ENCODE measurements around the gene INPPL1.

Gene INPPL1

DNA sequence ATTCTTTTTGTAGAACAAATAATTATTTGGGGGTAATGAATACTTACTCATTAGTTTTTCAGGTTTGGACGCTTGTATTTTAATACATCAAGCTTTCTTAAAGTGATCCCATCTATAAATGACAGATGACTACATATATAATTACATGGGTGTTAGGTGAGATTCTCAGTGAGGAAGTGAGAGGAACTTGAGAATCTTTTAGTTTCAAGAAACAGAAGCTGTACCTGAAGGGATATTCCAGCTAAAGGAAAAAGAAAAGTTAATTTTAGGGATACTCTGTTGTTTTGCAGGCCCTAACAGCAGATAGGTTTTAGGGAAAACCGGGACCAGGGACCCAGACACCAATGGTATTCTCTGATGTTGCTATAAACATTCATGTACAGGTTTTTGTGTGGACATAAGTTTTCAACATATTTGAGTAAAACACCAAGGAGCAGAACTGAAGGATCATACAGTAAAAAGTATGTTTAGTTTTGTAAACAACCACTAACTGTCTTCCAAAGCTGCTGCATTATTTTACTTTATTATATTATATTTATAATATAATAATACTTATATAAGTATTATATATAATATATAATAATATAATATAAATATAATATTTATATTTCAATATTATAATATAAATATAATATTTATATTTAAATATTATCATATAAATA, 43.5 kb downstream of the INPPL1 start:
- Histone ChIP-seq H3K27me3 (peaks cover 32% of the 10 kb centered on the region), H3K36me3 (no peaks in the 10 kb centered on the region), H3K27ac (no peak overlapping the region), H3K4me3 (ENCODE audit: low read depth in 1 of 2, low read length in 1 of 2) (no peak overlapping the region), H3K4me1 (ENCODE audit: control insufficient read depth in 1 of 2, insufficient read depth in 1 of 2, low read depth in 1 of 2, low read length in 1 of 2) (peaks cover 2 to 7% of the 10 kb centered on the region in 2 experiments), H3K9me3 (no peaks in the 10 kb centered on the region)
- TF ChIP-seq, protein P1, sequence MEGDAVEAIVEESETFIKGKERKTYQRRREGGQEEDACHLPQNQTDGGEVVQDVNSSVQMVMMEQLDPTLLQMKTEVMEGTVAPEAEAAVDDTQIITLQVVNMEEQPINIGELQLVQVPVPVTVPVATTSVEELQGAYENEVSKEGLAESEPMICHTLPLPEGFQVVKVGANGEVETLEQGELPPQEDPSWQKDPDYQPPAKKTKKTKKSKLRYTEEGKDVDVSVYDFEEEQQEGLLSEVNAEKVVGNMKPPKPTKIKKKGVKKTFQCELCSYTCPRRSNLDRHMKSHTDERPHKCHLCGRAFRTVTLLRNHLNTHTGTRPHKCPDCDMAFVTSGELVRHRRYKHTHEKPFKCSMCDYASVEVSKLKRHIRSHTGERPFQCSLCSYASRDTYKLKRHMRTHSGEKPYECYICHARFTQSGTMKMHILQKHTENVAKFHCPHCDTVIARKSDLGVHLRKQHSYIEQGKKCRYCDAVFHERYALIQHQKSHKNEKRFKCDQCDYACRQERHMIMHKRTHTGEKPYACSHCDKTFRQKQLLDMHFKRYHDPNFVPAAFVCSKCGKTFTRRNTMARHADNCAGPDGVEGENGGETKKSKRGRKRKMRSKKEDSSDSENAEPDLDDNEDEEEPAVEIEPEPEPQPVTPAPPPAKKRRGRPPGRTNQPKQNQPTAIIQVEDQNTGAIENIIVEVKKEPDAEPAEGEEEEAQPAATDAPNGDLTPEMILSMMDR (IDR thresholded peaks at IDR 0.05) = no peak

DNA sequence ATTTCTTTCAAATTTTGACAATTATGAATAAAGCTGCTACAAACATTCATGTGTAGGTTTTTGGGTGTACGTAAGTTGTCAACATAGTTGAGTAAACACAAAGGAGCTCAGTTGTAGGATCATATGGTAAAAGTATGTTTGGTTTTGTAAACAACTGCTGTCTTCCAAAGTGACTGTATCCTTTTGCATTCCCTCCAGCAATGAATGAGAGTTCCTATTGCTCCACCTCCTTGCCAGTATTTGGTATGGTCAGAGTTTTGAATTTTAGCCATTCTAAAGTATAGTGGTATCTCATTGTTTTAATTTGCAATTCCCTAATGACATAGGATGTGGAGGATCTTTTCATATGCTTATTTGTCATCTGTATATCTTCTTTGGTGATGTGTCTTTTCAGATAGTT, 47.4 kb downstream of the INPPL1 start:
- H3K4me1 ChIP-seq (ENCODE audit: control insufficient read depth in 1 of 2, insufficient read depth in 1 of 2, low read depth in 1 of 2, low read length in 1 of 2) = peaks cover 4 to 12% of the 10 kb centered on the region in 2 experiments
- H3K36me3 ChIP-seq = no peaks in the 10 kb centered on the region
- no peak overlapping the region for H3K27ac ChIP-seq
- TF ChIP-seq, protein P1 (IDR thresholded peaks at IDR 0.05) = no peak
- no peak overlapping the region for H3K4me3 ChIP-seq (ENCODE audit: low read depth in 1 of 2, low read length in 1 of 2)
- peaks cover 18% of the 10 kb centered on the region for H3K27me3 ChIP-seq
- H3K9me3 ChIP-seq = no peaks in the 10 kb centered on the region

DNA sequence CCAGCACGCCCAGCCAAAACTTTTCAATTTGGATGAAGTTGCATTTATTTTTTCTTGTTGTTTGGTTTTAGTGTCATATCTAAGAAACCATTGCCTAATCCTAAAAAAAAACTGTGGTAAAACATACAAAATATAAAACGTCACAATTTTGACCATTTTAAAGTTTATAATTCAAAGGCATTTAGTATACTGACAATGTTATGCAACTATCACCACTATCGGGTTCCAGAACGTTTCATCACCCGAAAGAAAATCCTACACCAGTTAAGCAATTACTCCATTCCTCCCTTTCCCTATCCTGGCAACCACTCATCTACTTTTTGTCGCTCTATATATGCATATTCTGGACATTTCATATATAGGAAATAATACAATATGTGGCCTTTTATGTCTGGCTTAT, 49.9 kb downstream of the INPPL1 start:
- H3K4me1 ChIP-seq (ENCODE audit: control insufficient read depth in 1 of 2, insufficient read depth in 1 of 2, low read depth in 1 of 2, low read length in 1 of 2) = peaks cover 4 to 12% of the 10 kb centered on the region in 2 experiments
- H3K27me3 ChIP-seq = peaks cover 14% of the 10 kb centered on the region
- no peaks in the 10 kb centered on the region for H3K36me3 ChIP-seq
- H3K4me3 ChIP-seq (ENCODE audit: low read depth in 1 of 2, low read length in 1 of 2) = no peak overlapping the region
- H3K27ac ChIP-seq = no peak overlapping the region
- TF ChIP-seq, protein P1 (IDR thresholded peaks at IDR 0.05) = no peak
- H3K9me3 ChIP-seq = no peaks in the 10 kb centered on the region

DNA sequence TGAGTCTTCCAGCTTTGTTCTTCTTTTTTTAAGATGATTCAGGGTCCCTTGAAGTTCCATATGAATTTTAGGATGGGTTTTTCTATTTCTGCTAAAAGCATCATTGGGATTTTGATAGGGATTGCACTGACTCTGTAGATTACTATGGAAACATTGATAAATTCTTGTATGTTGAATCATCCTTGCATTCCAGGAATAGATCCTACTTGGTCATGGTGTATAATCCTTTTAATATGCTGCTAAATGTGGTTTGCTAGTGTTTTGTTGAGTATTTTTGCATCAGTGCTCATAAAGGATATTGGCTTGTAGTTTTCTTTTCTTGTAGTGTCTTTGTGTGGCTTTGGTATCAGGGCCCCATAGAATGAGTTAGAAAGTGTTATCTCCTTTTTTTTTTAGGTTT, 54.3 kb downstream of the INPPL1 start:
- Histone ChIP-seq H3K36me3 (no peaks in the 10 kb centered on the region), H3K4me3 (ENCODE audit: low read depth in 1 of 2, low read length in 1 of 2) (no peak overlapping the region), H3K9me3 (no peaks in the 10 kb centered on the region), H3K27ac (no peak overlapping the region), H3K27me3 (peaks cover 23% of the 10 kb centered on the region), H3K4me1 (ENCODE audit: control insufficient read depth in 1 of 2, insufficient read depth in 1 of 2, low read depth in 1 of 2, low read length in 1 of 2) (no peaks in the 10 kb centered on the region)
- TF ChIP-seq, protein P1 (IDR thresholded peaks at IDR 0.05) = no peak

DNA sequence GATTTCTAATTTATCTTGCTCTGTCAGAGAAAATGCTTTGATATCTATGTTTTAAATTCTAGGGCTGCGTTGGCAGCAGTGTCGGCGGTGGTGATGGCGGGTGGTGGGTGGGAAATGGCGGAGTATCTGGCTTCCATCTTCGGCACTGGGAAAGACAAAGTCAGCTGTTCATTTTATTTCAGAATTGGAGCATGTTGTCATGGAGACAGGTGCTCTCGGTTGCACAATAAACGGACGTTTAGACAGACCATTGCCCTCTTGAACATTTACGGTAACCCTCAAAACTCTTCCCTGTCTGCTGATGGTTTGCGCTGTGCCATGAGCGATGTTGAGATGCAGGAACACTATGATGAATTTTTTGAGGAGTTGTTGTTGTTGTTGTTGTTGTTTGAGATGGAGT, 55.5 kb downstream of the INPPL1 start:
- Histone ChIP-seq H3K27ac (no peak overlapping the region), H3K4me1 (ENCODE audit: control insufficient read depth in 1 of 2, insufficient read depth in 1 of 2, low read depth in 1 of 2, low read length in 1 of 2) (no peaks in the 10 kb centered on the region)
- TF ChIP-seq, protein P1 (IDR thresholded peaks at IDR 0.05) = no peak

More for the DNA sequence above, 55.5 kb downstream of the INPPL1 start:
- H3K9me3 ChIP-seq = no peaks in the 10 kb centered on the region
- H3K27me3 ChIP-seq = peaks cover 34% of the 10 kb centered on the region
- no peak overlapping the region for H3K4me3 ChIP-seq (ENCODE audit: low read depth in 1 of 2, low read length in 1 of 2)
- H3K36me3 ChIP-seq = no peaks in the 10 kb centered on the region

Measured in neutrophil (primary cell).